ENCODE measurements around the gene KLF2.

The KLF2 gene

DNA sequence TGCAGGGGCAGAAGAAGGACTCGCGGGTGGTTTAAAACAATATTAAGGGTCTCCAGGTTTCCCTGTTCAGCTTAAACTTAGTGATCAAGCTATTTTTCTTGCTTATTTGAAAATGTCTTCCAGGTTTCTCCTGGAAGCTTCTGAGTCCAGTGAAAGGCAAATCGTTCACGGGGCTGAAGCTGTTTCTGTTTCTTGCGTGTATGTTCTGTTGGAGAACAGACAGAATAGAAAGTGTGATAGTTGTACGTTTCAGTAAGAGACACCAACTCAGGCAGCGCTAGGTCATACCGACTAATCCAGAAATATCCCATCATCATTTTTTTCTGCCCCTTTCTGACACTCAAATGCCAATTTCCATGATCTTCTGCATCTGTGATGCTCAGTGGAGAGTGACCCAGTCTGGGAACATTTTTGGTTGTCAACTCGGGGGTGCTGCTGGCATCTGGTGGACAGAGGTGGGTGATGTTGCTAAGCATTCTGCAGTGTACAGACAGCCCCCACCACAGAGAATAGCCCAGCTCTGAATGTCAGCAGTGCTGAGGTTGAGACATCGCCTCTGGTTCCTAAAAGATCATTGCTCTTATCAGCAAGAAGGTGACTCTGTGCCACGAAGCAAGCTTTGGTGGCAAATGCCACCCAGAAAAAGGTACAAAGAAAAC lies 4.3 kb downstream of the KLF2 start:
- WGBS (ENCODE audit: extremely low coverage, insufficient coverage, low lambda C conversion rate): no CpG with 5 or more reads among the region's 11 CpGs
- no peak overlapping the region for H3K4me2 ChIP-seq (ENCODE audit: low read length)
- no peaks in the 10 kb centered on the region for H3K36me3 ChIP-seq (ENCODE audit: control insufficient read depth, insufficient read depth, low read length)
- H2BK15ac ChIP-seq (replicated peaks; ENCODE audit: low read depth): no peak overlapping the region
- no peak overlapping the region for H3K9ac ChIP-seq (ENCODE audit: low read length)
- H3K23ac ChIP-seq (ENCODE audit: low read length): no peak overlapping the region
- no peak overlapping the region for H3K56ac ChIP-seq (ENCODE audit: low read length)
- no peak overlapping the region for H2BK5ac ChIP-seq (ENCODE audit: low read length)
- no peak overlapping the region for H4K8ac ChIP-seq (ENCODE audit: low read depth, low read length)
- no peak overlapping the region for H2BK120ac ChIP-seq (ENCODE audit: low read depth, low read length)
- H3K79me1 ChIP-seq (ENCODE audit: low read length): no peaks in the 10 kb centered on the region
- no peak overlapping the region for H3K4ac ChIP-seq (ENCODE audit: low read depth, low read length)
- no peaks in the 10 kb centered on the region for H3K4me1 ChIP-seq (ENCODE audit: control insufficient read depth, low read depth, low read length)
- H4K5ac ChIP-seq (ENCODE audit: low read length): no peak overlapping the region
- H2AK5ac ChIP-seq (ENCODE audit: low read length): no peak overlapping the region
- H3K27me3 ChIP-seq (ENCODE audit: insufficient read depth, low read length, poor library complexity): peaks cover 34% of the 10 kb centered on the region
- no peak overlapping the region for H3K27ac ChIP-seq (ENCODE audit: low read depth, low read length)
- H3K18ac ChIP-seq (ENCODE audit: low read length): no peak overlapping the region
- DNase-seq: no peak
- H3K4me3 ChIP-seq (ENCODE audit: low read length): no peak overlapping the region
- H3K79me2 ChIP-seq (ENCODE audit: control insufficient read depth, insufficient read depth, low read length): no peaks in the 10 kb centered on the region

DNA sequence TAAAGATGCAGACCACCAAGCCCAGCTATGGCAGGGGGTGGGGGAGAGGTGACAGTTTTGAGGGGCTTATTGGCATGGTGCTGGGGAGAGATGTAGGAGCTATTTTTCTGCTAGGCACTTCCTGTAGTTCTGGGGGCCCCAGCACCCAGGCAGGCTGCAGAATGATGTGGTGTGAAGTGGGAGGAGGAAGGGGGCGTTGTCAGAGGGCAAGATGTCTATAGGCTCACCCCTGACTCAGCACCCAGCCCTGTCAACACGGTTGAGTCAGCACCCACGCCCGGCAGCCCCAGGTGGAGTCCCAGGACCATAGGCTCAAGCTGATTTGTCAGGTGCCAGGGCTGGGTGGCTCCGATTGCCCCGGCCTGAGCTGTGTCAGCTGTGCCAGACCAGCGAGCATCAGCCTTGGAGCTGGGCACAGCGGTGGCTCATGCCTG lies 5.8 kb downstream of the KLF2 start:
- no peak overlapping the region for H3K56ac ChIP-seq (ENCODE audit: low read length)
- WGBS (ENCODE audit: extremely low coverage, insufficient coverage, low lambda C conversion rate): no CpG with 5 or more reads among the region's 8 CpGs

DNA sequence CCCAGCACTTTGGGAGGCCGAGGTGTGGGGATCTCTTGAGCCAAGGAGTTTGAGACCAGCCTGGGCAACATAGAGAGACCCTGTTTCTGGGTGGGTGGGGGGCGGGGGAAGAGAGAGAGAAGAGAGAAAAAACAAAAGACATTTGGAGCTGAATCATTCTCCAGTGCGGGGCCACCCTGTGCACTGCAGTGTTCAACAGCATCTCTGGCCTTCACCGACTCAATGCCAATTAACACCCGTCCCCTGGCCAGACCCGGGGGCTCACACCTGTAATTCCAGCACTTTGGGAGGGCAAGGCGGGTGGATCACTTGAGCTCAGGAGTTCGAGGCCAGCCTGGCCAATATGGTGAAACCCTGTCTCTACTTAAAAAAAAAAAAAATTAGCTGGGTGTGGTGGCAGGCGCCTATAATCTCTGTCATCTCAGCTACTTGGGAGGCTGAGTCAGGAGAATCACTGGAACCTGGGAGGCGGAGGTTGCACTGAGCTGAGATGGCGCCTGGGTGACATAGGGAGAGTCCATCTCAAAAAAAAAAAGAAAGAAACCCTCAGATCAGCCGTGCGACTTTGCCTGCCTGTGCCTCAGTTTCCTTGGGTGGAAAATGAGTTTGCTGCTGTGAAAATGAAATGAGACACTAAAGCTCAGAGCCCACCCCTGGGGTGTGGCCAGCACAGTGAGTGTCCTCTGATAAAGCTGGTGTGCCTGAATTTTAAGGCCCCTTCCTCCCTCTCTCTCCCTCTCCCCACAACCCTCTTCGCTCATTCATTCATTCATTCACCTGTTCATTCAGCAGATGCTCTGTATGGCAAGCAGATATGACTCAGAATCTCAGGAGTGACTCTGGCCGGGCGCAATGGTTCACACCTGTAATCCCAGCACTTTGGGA lies 6.4 kb downstream of the KLF2 start:
- H2AK5ac ChIP-seq (ENCODE audit: low read length): no peak overlapping the region
- no peak overlapping the region for H3K18ac ChIP-seq (ENCODE audit: low read length)
- H3K4me1 ChIP-seq (ENCODE audit: control insufficient read depth, low read depth, low read length): no peaks in the 10 kb centered on the region
- H3K4me2 ChIP-seq (ENCODE audit: low read length): no peak overlapping the region
- H2BK120ac ChIP-seq (ENCODE audit: low read depth, low read length): no peak overlapping the region
- H3K27ac ChIP-seq (ENCODE audit: low read depth, low read length): no peak overlapping the region
- no peak overlapping the region for H3K4ac ChIP-seq (ENCODE audit: low read depth, low read length)
- no peak overlapping the region for H4K8ac ChIP-seq (ENCODE audit: low read depth, low read length)
- no peak overlapping the region for H3K9ac ChIP-seq (ENCODE audit: low read length)
- H3K56ac ChIP-seq (ENCODE audit: low read length): no peak overlapping the region
- H3K23ac ChIP-seq (ENCODE audit: low read length): no peak overlapping the region
- no peaks in the 10 kb centered on the region for H3K79me1 ChIP-seq (ENCODE audit: low read length)
- H4K5ac ChIP-seq (ENCODE audit: low read length): no peak overlapping the region
- H3K36me3 ChIP-seq (ENCODE audit: control insufficient read depth, insufficient read depth, low read length): no peaks in the 10 kb centered on the region
- WGBS (ENCODE audit: extremely low coverage, insufficient coverage, low lambda C conversion rate): no CpG with 5 or more reads among the region's 16 CpGs
- H2BK5ac ChIP-seq (ENCODE audit: low read length): no peak overlapping the region
- no peak for DNase-seq
- H3K27me3 ChIP-seq (ENCODE audit: insufficient read depth, low read length, poor library complexity): peaks cover 28% of the 10 kb centered on the region
- no peak overlapping the region for H2BK15ac ChIP-seq (replicated peaks; ENCODE audit: low read depth)
- H3K4me3 ChIP-seq (ENCODE audit: low read length): no peak overlapping the region
- no peaks in the 10 kb centered on the region for H3K79me2 ChIP-seq (ENCODE audit: control insufficient read depth, insufficient read depth, low read length)

More for the DNA sequence above, 5.8 kb downstream of the KLF2 start:
- Histone ChIP-seq H3K9ac (ENCODE audit: low read length) (no peak overlapping the region), H2AK5ac (ENCODE audit: low read length) (no peak overlapping the region), H2BK5ac (ENCODE audit: low read length) (no peak overlapping the region), H3K36me3 (ENCODE audit: control insufficient read depth, insufficient read depth, low read length) (no peaks in the 10 kb centered on the region), H3K18ac (ENCODE audit: low read length) (no peak overlapping the region), H3K79me1 (ENCODE audit: low read length) (no peaks in the 10 kb centered on the region), H4K8ac (ENCODE audit: low read depth, low read length) (no peak overlapping the region), H4K5ac (ENCODE audit: low read length) (no peak overlapping the region), H3K23ac (ENCODE audit: low read length) (no peak overlapping the region), H2BK15ac (replicated peaks; ENCODE audit: low read depth) (no peak overlapping the region), H2BK120ac (ENCODE audit: low read depth, low read length) (no peak overlapping the region), H3K4me2 (ENCODE audit: low read length) (no peak overlapping the region), H3K27me3 (ENCODE audit: insufficient read depth, low read length, poor library complexity) (peaks cover 28% of the 10 kb centered on the region), H3K79me2 (ENCODE audit: control insufficient read depth, insufficient read depth, low read length) (no peaks in the 10 kb centered on the region), H3K4ac (ENCODE audit: low read depth, low read length) (no peak overlapping the region), H3K27ac (ENCODE audit: low read depth, low read length) (no peak overlapping the region), H3K4me1 (ENCODE audit: control insufficient read depth, low read depth, low read length) (no peaks in the 10 kb centered on the region), H3K4me3 (ENCODE audit: low read length) (no peak overlapping the region)
- peak; percentile 27 for DNase-seq

DNA sequence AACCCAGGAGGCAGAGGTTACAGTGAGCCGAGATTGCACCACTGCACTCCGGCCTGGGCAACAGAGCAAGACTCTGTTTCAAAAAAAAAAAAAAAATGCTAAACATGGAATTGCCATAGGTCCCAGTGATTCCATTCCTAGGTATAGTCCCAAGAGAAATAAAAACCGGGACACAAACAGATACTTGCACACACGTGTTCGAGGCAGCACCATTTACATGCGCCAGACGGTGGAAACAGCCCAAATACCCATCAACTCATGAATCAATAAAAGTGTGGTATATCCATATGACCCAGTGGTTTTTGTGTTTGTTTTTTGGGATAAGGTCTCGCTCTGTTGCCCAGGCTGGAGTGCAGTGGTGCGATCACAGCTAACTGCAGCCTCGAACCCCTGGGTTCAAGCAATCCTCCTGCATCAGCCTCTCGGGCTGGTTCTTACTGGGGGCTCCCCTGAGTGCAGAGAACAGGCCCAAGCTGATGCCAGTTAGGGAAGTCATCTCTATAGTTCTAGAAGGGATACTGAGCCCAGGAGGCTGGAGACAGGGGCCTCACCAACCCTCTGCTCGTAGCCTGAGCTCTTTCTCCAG lies 8.5 kb downstream of the KLF2 start:
- Histone ChIP-seq H3K4ac (ENCODE audit: low read depth, low read length) (no peak overlapping the region), H4K5ac (ENCODE audit: low read length) (no peak overlapping the region), H3K56ac (ENCODE audit: low read length) (no peak overlapping the region), H3K27me3 (ENCODE audit: insufficient read depth, low read length, poor library complexity) (peaks cover 10% of the 10 kb centered on the region), H3K27ac (ENCODE audit: low read depth, low read length) (no peak overlapping the region), H3K4me1 (ENCODE audit: control insufficient read depth, low read depth, low read length) (no peaks in the 10 kb centered on the region), H3K4me2 (ENCODE audit: low read length) (no peak overlapping the region), H3K79me2 (ENCODE audit: control insufficient read depth, insufficient read depth, low read length) (no peaks in the 10 kb centered on the region), H3K79me1 (ENCODE audit: low read length) (no peaks in the 10 kb centered on the region), H3K9ac (ENCODE audit: low read length) (no peak overlapping the region), H3K36me3 (ENCODE audit: control insufficient read depth, insufficient read depth, low read length) (no peaks in the 10 kb centered on the region), H4K8ac (ENCODE audit: low read depth, low read length) (no peak overlapping the region), H2BK120ac (ENCODE audit: low read depth, low read length) (no peak overlapping the region), H2AK5ac (ENCODE audit: low read length) (no peak overlapping the region), H2BK5ac (ENCODE audit: low read length) (no peak overlapping the region), H3K23ac (ENCODE audit: low read length) (no peak overlapping the region), H3K4me3 (ENCODE audit: low read length) (no peak overlapping the region), H2BK15ac (replicated peaks; ENCODE audit: low read depth) (no peak overlapping the region), H3K18ac (ENCODE audit: low read length) (no peak overlapping the region)
- WGBS (ENCODE audit: extremely low coverage, insufficient coverage, low lambda C conversion rate): no CpG with 5 or more reads among the region's 12 CpGs
- DNase-seq: no peak

DNA sequence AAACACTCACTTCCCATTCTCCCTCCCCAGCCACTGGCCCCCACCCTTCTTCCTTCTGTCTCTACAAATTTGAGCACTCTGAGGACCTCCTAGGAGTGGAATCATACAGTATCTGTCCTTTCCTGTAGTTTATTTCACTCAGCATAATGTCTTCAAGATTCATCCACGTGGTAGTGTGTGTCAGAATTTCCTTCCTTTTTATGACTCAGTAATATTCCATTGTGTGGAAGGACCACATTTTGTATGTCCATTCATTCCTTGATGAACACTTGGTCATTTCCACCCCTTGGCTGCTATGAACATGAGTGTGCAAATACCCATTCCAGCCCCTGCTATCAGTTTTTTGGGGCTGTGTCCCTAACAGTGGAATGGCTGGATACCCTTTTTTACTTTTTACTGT lies 9.8 kb downstream of the KLF2 start:
- no CpG with 5 or more reads among the region's 1 CpG for WGBS (ENCODE audit: extremely low coverage, insufficient coverage, low lambda C conversion rate)
- Histone ChIP-seq H2AK5ac (ENCODE audit: low read length) (no peak overlapping the region), H2BK5ac (ENCODE audit: low read length) (no peak overlapping the region), H3K4me3 (ENCODE audit: low read length) (no peak overlapping the region), H3K4me2 (ENCODE audit: low read length) (no peak overlapping the region), H3K4ac (ENCODE audit: low read depth, low read length) (no peak overlapping the region), H3K18ac (ENCODE audit: low read length) (no peak overlapping the region), H2BK15ac (replicated peaks; ENCODE audit: low read depth) (no peak overlapping the region), H3K56ac (ENCODE audit: low read length) (no peak overlapping the region), H3K36me3 (ENCODE audit: control insufficient read depth, insufficient read depth, low read length) (no peaks in the 10 kb centered on the region), H3K9ac (ENCODE audit: low read length) (no peak overlapping the region), H3K27me3 (ENCODE audit: insufficient read depth, low read length, poor library complexity) (no peaks in the 10 kb centered on the region), H2BK120ac (ENCODE audit: low read depth, low read length) (no peak overlapping the region), H3K79me1 (ENCODE audit: low read length) (no peaks in the 10 kb centered on the region), H3K23ac (ENCODE audit: low read length) (no peak overlapping the region), H3K27ac (ENCODE audit: low read depth, low read length) (no peak overlapping the region), H4K5ac (ENCODE audit: low read length) (no peak overlapping the region), H3K4me1 (ENCODE audit: control insufficient read depth, low read depth, low read length) (no peaks in the 10 kb centered on the region), H3K79me2 (ENCODE audit: control insufficient read depth, insufficient read depth, low read length) (no peaks in the 10 kb centered on the region), H4K8ac (ENCODE audit: low read depth, low read length) (no peak overlapping the region)
- DNase-seq: no peak

All from mesendoderm (in vitro differentiated cells).